HG03045 (cell line): Measurements from ENCODE around the gene CDKAL1.
"Not testable (repeated sequence)": the region's sequence is repeated elsewhere in the genome, so short reads cannot be mapped to it uniquely, and the experiment has no call there.

ENCODE experiments used
- ATAC-seq: cut with Tn5 transposase; IDR thresholded peaks from one replicate; pipeline ENCODE4 v1.9.1; 2021; ENCODE audit warnings: mild to moderate bottlenecking, moderate library complexity; ENCODE audit not compliant: unreplicated experiment

Gene CDKAL1

DNA sequence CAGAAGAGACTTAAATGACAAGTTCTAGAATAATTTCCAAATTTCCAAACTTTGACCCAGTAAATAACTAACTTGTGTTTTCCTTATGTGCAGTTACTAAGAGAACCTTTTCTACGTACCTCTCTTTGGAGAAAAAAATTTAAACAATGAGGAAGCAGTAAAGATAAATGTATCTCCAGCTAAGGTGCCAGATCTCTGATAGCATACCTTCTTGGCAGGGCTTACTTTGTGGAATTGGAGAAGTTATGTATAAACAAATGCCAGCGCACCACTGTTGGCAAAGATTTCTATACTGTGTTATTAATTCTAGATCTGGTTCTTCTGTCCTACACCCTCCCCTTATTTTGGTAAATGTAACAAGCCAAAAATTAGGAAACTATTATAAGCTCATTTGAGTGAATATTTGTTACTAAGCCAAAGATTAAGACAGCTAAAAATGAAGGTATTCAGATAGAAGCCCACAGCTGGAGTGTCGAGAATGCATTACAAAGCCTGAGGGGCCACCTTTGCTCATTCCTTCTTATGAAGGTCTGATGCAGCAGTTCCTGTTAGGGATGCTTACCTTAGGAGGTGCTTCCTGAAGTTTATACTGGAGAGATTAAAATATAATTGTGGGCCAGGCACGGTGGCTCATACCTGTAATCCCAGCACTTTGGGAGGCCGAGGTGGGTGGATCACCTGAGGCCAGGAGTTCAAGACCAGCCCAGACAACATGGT, 686.2 kb downstream of the CDKAL1 start:
- ATAC-seq: no peak

DNA sequence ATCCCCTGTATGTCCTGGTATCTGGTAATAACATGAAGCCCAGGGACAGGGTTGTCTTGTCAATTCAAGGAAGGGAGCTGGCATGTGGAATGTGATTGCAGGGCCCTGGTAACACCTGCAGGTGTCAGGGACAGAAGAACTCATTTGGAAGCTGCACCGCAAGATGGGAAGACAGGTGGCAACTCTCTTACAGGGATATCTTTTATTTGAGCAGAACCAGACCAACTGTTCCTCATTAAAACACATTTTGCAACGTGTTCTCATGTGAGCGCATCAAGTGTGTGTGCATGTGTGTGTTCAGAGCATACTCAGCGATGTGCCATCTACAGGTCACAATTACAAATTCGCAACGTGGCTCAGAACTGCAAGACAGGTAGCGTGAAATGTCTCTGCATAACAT, 688.4 kb downstream of the CDKAL1 start:
- ATAC-seq: no peak

GRCh38 chr6:21225912-21226311, 691.7 kb downstream of the CDKAL1 start:
- ATAC-seq: no peak

- ATAC-seq: no peak
Measured at GRCh38 chr6:21227486-21227885, 693.2 kb downstream of the CDKAL1 start.

GRCh38 chr6:21228411-21228810, 694.2 kb downstream of the CDKAL1 start:
- ATAC-seq: no peak

- ATAC-seq: no peak
Measured at GRCh38 chr6:21228876-21229460, 694.7 kb downstream of the CDKAL1 start.

GRCh38 chr6:21230536-21230935, 696.3 kb downstream of the CDKAL1 start:
- no peak for ATAC-seq

DNA sequence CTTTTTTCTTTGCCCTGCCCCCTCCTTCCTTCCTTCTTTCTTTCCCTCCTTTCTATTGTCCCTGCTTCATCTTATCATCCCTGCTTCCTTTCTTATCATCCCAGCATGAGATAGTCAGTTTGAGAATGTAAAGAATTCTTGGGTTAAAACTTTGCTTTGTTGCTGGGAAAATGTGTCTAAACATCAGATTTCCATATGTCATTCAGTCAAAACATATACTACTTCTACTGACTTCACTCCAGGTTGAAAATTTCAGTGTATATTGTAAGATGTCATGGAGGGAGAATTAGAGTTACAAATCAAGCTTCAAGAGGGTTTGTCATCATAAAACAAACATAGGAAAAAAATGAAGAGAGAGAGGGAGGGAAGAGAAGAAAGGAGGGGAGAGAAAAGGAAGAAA, 700.9 kb downstream of the CDKAL1 start:
- no peak for ATAC-seq

- no peak for ATAC-seq
Measured at GRCh38 chr6:21238208-21238607, 704.0 kb downstream of the CDKAL1 start.

DNA sequence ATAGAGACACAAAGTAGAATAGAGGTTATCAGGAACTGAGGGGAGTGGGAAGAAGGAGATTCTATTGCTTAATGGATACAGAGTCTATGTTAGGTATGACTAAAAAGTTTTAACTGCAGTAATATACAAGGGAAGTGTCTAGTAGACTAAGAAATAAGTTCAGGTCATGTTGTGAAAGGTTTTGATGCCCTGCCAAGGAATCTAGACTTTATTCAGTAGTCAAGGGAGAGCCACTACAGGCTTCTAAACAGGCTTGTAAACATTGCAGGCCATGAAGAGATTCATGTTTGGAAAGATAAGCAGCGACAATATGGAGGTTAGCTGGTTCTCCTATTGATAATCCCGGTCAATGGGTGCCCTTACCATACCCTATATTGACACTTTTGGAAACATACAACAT, 706.5 kb downstream of the CDKAL1 start:
- no peak for ATAC-seq

GRCh38 chr6:21241231-21242130, 707.2 kb downstream of the CDKAL1 start:
- no peak for ATAC-seq

DNA sequence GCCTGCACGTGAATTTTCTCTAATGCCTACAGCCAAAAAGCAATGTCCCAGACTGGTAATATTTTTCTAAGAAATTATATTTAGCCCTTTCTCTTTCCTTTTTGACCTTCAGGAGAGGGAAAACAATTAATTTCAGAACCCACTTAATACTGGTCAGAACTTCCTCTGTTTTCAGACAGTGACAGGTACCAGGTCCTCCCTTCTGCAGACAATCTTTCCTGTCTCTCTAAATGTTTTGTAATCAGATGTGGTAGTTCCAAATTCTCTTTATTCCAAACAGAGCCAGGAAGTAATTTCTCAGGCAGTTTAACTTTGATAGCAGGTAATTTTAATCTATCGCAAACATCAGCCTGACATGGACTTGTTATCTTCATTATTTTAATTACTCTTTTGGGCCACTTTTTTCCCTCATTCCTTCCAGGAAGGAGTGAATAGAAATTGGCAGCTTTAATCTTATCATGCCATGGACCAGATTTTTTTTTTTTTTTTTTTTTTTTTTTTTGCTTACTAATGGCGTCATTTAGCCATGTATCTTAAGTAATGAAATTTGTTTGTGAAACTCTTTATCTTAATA, 710.7 kb downstream of the CDKAL1 start:
- ATAC-seq: no peak

DNA sequence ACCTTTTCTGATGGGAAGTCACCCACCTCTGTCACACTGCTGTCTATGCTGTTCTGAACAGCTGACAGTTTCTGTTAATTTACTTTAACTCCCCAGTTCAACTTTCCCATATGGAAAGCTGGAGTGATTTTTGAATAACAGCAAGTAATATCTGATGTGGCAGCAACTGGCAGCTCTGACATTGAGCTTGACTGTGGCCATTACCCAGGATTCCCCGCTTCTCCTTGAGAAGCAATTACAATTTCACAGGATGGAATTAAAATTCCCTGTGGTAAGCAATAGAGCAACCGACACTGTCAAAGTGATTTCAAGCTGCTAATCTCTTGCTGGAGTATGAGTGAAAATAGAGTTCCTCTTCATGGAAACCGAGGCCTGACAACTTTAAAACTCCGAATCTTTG, 711.2 kb downstream of the CDKAL1 start:
- no peak for ATAC-seq

DNA sequence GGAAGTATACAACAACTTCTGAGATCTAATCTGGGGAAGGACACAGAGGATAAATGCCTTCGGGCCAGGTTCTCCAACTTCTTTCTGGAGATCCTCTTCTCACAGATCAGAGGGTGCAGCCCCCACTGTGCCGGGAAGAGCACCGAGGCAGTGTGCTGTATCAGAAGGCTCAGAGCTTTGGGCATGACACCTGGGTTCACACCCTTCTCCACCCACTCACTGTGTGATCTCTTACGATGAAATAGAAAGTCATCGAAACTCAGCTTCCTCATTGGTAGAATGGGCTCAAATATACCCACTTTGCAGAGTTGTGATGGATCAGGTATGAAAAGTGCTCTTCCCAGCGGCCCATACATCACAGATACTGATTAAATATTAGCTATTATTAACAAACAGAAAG, 711.8 kb downstream of the CDKAL1 start:
- no peak for ATAC-seq

DNA sequence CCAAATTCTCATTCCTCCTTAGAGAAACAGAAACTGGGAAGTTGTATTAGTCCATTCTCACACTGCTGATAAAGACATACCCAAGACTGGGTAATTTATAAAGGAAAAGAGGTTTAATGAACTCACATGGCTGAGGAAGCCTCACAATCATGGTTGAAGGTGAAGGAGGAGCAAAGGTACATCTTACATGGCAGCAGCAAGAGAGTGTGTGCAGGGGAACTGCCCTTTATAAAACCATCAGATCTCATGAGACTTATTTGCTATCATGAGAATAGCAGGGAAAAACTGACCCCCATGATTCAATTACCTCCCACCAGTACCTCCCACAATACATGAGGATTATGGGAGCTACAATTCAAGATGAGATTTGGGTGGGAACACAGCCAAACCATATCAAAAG, 720.2 kb downstream of the CDKAL1 start:
- ATAC-seq: not testable (repeated sequence)

GRCh38 chr6:21256197-21256596, 721.9 kb downstream of the CDKAL1 start:
- no peak for ATAC-seq

- ATAC-seq: no peak
Measured at GRCh38 chr6:21257125-21257524, 722.9 kb downstream of the CDKAL1 start.

DNA sequence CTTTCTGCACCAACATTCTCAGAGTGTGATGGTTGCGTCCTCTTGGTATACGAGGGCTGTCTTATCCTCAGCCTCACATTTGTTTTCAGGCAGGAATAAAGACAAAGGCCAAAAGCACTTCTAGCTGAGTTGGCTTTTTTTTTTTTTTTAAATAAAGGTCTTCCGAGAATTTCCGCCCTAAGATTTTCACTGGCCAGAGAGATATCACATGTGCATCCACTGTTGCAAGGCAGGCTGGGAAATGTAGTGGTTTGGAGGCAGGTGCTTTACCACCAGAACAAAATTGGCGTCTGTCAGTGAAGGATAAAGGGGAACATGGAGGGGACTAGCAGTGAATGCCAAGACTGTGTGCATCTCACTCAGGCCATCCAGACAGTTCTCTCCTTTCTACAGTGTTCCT, 724.4 kb downstream of the CDKAL1 start:
- ATAC-seq: no peak

DNA sequence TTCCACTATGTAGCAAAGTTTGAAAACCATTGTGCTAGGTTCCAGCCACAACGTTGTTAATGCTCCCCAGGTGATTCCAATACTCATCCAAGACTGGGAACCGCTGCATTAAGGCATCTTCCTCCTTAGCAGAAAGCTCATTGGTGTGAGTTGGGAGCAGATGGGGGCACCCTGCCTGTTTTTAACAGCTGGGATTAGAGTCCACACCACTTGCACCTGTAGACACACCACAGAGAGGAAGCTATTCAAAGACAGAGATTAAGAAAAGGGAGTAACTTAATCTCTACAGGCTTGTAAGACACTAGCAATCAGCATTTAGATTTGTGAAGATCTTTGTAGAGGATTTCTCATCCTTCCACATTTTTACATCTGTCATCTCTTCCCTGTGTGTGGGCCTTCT, 725.4 kb downstream of the CDKAL1 start:
- no peak for ATAC-seq

GRCh38 chr6:21262504-21262903, 728.2 kb downstream of the CDKAL1 start:
- no peak for ATAC-seq

DNA sequence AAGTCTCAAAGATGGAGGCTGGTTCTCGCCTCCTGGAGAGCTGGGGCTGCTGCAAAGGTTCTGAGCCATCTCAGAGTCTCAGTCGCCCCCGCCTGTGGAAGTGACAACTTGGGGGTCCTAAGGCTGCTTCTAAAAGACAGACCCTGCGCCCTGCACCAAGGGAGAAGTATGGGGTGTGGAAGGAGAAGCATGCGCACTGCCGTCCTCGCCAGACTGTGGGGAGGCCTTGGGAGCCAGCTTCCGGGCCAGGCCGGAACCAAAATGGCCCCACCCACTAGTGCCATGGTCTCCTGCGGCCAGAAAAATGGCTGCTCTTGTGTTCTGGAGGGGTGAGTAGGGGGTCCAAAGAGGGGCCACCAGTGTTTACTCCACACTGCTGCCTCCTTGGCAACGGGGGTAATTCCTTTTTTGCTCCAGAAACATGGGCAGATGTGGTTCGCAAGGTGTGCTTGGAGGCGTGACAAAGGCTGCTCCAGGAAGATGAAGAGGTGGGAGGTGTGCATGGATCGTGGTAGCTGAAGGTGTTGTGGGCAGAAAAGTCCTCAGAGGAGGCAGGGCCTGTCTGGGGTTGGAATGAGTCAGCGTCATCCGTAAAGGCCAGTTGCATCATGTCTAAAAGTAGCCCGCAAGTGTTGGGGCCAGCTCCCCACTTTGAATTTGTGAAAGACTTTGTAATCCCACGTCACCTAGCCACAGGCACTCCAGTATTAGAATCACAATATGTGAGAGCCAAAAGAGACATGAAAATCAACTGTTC, 729.5 kb downstream of the CDKAL1 start:
- peak; percentile 63 for ATAC-seq
